Posterior cingulate gyrus (tissue), 11 donors: ENCODE measurements around the gene PRDM11.

Experiments
- DNase-seq, 10 donors: peaks; one replicate each; pipeline versions ENCODE4 v3.0.0 to v3.0.0-alpha.2; 2020 to 2021; ENCODE audit warnings: mixed read lengths in 3 of 10
- intact Hi-C: fragments of 100-400 bp; cut with DNase I; formaldehyde crosslinking; loops from one replicate; pipeline ENCODE4 v1.15.1; 2023

PRDM11 gene

GRCh38 chr11:45274206-45274605 is 127.8 kb downstream of the PRDM11 start:
- no peak for DNase-seq
- intact Hi-C loops: no loop called here

- DNase-seq: no peak
- intact Hi-C loops: no loop called here
Observed at GRCh38 chr11:45275828-45276227, 129.4 kb downstream of the PRDM11 start.

DNA sequence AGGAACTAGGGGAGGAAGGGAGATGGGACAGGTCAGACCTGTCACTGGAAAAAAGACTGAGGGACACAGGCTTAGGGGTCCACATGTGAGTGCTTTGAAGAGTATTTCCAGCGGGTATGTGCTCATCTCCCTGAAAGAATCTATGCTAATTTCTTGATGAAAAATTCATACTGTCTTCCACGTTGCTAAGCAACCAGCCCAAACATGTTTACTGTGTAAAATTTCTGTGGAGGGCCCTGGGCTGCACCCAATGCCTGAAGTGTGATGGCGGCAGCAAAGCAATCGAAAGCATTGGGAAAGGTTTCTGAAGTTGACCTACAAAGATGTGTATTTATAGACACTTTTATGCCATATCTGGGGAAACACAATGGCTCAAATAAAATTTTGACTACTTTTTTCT is 132.3 kb downstream of the PRDM11 start:
- peak in 4 of 10 donors; percentile 21 to 87 (median 58) for DNase-seq
- intact Hi-C loops: no loop called here

- intact Hi-C loops: no loop called here
- DNase-seq: no peak
Observed at GRCh38 chr11:45279645-45280044, 133.2 kb downstream of the PRDM11 start.

DNA sequence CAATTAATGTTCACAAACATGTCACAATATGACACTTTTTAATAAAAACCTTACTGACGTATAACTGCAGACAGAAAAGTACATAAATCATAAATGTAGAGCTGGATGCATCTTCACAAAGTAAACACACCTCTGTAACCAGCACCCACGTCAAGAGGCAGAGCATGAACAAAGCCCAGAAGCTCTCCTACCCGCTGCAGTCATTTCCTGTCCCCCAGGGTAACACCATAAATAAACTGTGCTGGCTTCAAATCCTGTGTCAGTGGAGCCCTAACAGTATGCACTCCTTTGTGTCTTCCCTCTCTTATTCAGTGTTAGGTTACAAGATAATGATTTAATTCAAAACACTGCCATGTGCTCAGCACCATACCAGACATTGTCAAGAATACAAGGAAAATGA is 134.0 kb downstream of the PRDM11 start:
- intact Hi-C loops: no loop called here
- DNase-seq: no peak

DNA sequence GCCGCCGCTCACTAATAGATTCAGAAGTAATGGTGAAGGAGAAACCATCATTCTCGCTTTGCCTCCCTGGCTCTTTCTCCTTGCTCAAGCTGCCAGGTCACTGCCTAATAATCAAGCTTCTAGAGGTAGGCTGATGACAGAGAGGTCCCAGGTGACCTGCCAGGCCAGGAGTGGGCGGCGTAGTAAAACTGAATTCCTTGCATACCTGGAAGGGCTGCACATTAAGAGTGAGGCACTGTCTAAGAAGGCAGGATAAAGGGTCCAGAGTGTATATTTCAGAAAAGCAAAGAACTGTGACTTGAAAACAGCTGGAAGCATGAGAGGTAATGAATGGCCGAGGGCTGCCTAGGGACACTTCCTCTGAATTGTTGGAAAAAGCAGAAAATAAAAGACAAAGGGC is 135.6 kb downstream of the PRDM11 start:
- intact Hi-C loops: no loop called here
- DNase-seq: no peak
